ENCODE measurements around the gene PRR20G. TPM values are rescaled to one million over a fixed set of nuclear protein-coding genes. Genes with fewer than 3 reads are reported as not detected.

Gene PRR20G
- total and polyA plus RNA-seq, 10 of the 15 experiments (the other 5 are each of a cell fraction or from before 2014, with no cell fraction given) = not detected

GRCh38 chr3:127306361-127307111 is 18.7 kb upstream of the PRR20G start:
- ChIA-PET POLR2A (interaction anchor here (0.7 to 3.4 kb wide), 2 partner anchors 79 to 88 kb away, joined by 3 to 11 read pairs; no protein-coding TSS in a partner anchor), SMC1A (ENCODE audit: uncharacterized antibody, unreplicated experiment) (interaction anchor here (1.2 to 2.1 kb wide), 5 partner anchors 8 to 91 kb away, joined by 3 to 10 read pairs (median 4); no protein-coding TSS in a partner anchor), CTCF (interaction anchor here (0.8 to 1.0 kb wide), 3 partner anchors 9 to 79 kb away, joined by 3 to 5 read pairs (median 3); no protein-coding TSS in a partner anchor), RAD21 (ENCODE audit: unreplicated experiment) (interaction anchor here (1.1 to 2.4 kb wide), 2 partner anchors 86 to 89 kb away, joined by 3 to 6 read pairs; no protein-coding TSS in a partner anchor)
- intact Hi-C loops (cut with micrococcal nuclease; ENCODE audit: unreplicated experiment) (no loop called here), in situ Hi-C loops (cut with MboI) (no loop called here)
- TF ChIP-seq GATAD2B (conservative IDR thresholded peaks at IDR 0.05; ENCODE audit: low read depth) (no peak), HCFC1 (IDR thresholded peaks at IDR 0.05; ENCODE audit: low read length) (no peak), EED (IDR thresholded peaks at IDR 0.05; ENCODE audit: low read depth) (no peak), EP300 (IDR thresholded peaks at IDR 0.05; ENCODE audit: borderline replicate concordance in 1 of 2, control insufficient read depth in 1 of 2, low read depth in 2 of 2, low read length in 2 of 2) (no peak)
- Histone ChIP-seq H3K4me2 (ENCODE audit: control insufficient read depth, insufficient read depth) (no peak overlapping the region), H3K79me2 (ENCODE audit: control insufficient read depth, insufficient read depth, low read length) (no peaks in the 10 kb centered on the region), H3K9me3 (replicated peaks; ENCODE audit: control insufficient read depth, insufficient read depth, low read length) (no peaks in the 10 kb centered on the region; the same call in 2 of the 3 replicates), H3K36me3 (ENCODE audit: control insufficient read depth in 2 of 2, insufficient read depth in 2 of 2, low read length in 1 of 2) (no peaks in the 10 kb centered on the region), H3K9ac (ENCODE audit: control insufficient read depth, insufficient read depth, low read length) (no peak overlapping the region), H3K27ac (ENCODE audit: control insufficient read depth, insufficient read depth) (no peak overlapping the region), H2AFZ (ENCODE audit: control insufficient read depth, low read depth, low read length) (no peak overlapping the region), H4K20me1 (ENCODE audit: control insufficient read depth, insufficient read depth) (no peaks in the 10 kb centered on the region), H3K4me1 (ENCODE audit: control insufficient read depth, insufficient read depth, low read length) (no peaks in the 10 kb centered on the region; the same call in 1 of the 2 replicates), H3K27me3 (replicated peaks in 1 of 2; ENCODE audit: control insufficient read depth in 2 of 2, insufficient read depth in 2 of 2, low read length in 1 of 2) (no peaks in the 10 kb centered on the region), H3K4me3 (no peak overlapping the region)
- BruUV-seq (replicated peaks) = no TSS peak
- DNase-seq (ENCODE audit: low read depth, low spot score) = no peak
- 36% methylated on average over 18 of the region's 18 CpGs for WGBS (ENCODE audit: insufficient coverage, insufficient replicate concordance, low lambda C conversion rate, missing lambda C conversion rate)
- ATAC-seq = no peak
- no peak for FAIRE-seq
